ENCODE results near the gene MBNL2.

DNA sequence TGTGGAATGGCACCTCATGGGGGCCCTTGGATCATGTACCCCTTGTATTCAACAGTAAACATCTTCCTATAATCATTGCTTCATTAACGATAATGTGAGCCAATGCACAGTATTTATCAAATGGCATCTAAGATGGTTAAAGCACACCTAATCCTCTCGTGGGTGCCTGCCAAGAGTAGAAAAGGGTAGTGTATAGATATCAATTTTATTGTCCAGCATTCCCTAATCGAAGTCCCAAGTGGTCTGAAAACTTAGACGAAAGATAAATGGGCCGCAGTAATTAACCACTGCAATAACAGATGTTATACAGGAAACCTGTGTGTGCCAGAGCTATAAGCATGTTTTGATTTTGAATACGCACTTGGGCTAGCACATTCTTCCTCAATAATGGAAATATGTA is 667 bp upstream of the MBNL2 start:
- TF ChIP-seq, protein P1, sequence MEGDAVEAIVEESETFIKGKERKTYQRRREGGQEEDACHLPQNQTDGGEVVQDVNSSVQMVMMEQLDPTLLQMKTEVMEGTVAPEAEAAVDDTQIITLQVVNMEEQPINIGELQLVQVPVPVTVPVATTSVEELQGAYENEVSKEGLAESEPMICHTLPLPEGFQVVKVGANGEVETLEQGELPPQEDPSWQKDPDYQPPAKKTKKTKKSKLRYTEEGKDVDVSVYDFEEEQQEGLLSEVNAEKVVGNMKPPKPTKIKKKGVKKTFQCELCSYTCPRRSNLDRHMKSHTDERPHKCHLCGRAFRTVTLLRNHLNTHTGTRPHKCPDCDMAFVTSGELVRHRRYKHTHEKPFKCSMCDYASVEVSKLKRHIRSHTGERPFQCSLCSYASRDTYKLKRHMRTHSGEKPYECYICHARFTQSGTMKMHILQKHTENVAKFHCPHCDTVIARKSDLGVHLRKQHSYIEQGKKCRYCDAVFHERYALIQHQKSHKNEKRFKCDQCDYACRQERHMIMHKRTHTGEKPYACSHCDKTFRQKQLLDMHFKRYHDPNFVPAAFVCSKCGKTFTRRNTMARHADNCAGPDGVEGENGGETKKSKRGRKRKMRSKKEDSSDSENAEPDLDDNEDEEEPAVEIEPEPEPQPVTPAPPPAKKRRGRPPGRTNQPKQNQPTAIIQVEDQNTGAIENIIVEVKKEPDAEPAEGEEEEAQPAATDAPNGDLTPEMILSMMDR (IDR thresholded peaks at IDR 0.05; ENCODE audit: insufficient read depth, low read length): no peak
- TF ChIP-seq, protein P2, sequence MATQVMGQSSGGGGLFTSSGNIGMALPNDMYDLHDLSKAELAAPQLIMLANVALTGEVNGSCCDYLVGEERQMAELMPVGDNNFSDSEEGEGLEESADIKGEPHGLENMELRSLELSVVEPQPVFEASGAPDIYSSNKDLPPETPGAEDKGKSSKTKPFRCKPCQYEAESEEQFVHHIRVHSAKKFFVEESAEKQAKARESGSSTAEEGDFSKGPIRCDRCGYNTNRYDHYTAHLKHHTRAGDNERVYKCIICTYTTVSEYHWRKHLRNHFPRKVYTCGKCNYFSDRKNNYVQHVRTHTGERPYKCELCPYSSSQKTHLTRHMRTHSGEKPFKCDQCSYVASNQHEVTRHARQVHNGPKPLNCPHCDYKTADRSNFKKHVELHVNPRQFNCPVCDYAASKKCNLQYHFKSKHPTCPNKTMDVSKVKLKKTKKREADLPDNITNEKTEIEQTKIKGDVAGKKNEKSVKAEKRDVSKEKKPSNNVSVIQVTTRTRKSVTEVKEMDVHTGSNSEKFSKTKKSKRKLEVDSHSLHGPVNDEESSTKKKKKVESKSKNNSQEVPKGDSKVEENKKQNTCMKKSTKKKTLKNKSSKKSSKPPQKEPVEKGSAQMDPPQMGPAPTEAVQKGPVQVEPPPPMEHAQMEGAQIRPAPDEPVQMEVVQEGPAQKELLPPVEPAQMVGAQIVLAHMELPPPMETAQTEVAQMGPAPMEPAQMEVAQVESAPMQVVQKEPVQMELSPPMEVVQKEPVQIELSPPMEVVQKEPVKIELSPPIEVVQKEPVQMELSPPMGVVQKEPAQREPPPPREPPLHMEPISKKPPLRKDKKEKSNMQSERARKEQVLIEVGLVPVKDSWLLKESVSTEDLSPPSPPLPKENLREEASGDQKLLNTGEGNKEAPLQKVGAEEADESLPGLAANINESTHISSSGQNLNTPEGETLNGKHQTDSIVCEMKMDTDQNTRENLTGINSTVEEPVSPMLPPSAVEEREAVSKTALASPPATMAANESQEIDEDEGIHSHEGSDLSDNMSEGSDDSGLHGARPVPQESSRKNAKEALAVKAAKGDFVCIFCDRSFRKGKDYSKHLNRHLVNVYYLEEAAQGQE (IDR thresholded peaks at IDR 0.05; ENCODE audit: insufficient replicate concordance, low read depth): no peak

Data from HL-60 (cell line).